ENCODE results near the gene MTHFSD. TPM values are rescaled to one million over a fixed set of nuclear protein-coding genes. Genes with fewer than 3 reads are reported as not detected.

The MTHFSD gene
- total RNA-seq, 2 donors from 2014 or later, result 15.4 to 23.7 TPM

DNA sequence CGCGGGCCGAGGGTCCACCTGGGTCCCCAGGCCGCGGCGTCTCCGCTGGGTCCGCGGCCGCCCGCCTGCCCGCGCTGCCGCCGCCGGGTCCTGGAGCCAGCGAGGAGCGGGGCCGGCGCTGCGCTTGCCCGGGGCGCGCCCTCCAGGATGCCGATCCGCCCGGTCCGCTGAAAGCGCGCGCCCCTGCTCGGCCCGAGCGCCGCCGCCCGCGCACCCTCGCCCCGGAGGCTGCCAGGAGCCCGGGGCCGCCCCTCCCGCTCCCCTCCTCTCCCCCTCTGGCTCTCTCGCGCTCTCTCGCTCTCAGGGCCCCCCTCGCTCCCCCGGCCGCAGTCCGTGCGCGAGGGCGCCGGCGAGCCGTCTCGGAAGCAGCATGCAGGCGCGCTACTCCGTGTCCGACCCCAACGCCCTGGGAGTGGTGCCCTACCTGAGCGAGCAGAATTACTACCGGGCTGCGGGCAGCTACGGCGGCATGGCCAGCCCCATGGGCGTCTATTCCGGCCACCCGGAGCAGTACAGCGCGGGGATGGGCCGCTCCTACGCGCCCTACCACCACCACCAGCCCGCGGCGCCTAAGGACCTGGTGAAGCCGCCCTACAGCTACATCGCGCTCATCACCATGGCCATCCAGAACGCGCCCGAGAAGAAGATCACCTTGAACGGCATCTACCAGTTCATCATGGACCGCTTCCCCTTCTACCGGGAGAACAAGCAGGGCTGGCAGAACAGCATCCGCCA lies 12.1 kb upstream of the MTHFSD start:
- H3K36me3 ChIP-seq, result no peaks in the 10 kb centered on the region
- no peaks in the 10 kb centered on the region for H3K4me1 ChIP-seq
- peaks cover 76% of the 10 kb centered on the region for H3K27me3 ChIP-seq
- H3K9me3 ChIP-seq, result no peaks in the 10 kb centered on the region
- H3K4me3 ChIP-seq, result no peak overlapping the region
- intact Hi-C loops (cut with DNase I), result loop anchor here (10.0 kb wide), 1 partner anchor 638 kb away; no protein-coding TSS in a partner anchor
- H3K9ac ChIP-seq (ENCODE audit: low read depth in 2 of 2, low read length in 2 of 2), result peak overlapping the region in 1 of 2 donors; percentile 35
- H3K27ac ChIP-seq, result no peak overlapping the region
- DNase-seq, result no peak
- TF ChIP-seq, protein P1, sequence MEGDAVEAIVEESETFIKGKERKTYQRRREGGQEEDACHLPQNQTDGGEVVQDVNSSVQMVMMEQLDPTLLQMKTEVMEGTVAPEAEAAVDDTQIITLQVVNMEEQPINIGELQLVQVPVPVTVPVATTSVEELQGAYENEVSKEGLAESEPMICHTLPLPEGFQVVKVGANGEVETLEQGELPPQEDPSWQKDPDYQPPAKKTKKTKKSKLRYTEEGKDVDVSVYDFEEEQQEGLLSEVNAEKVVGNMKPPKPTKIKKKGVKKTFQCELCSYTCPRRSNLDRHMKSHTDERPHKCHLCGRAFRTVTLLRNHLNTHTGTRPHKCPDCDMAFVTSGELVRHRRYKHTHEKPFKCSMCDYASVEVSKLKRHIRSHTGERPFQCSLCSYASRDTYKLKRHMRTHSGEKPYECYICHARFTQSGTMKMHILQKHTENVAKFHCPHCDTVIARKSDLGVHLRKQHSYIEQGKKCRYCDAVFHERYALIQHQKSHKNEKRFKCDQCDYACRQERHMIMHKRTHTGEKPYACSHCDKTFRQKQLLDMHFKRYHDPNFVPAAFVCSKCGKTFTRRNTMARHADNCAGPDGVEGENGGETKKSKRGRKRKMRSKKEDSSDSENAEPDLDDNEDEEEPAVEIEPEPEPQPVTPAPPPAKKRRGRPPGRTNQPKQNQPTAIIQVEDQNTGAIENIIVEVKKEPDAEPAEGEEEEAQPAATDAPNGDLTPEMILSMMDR (IDR thresholded peaks at IDR 0.05), result no peak

DNA sequence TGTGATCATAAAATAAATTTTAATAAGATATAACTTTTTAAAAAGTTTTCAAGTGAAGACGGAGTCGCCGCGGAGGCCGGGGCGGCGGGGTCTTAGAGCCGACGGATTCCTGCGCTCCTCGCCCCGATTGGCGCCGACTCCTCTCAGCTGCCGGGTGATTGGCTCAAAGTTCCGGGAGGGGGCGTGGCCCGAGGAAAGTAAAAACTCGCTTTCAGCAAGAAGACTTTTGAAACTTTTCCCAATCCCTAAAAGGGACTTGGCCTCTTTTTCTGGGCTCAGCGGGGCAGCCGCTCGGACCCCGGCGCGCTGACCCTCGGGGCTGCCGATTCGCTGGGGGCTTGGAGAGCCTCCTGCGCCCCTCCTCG lies 11.5 kb upstream of the MTHFSD start, which contains the start of gene FOXC2:
Gene FOXC2, plus strand, starts transcription at position 229 of the 365 bp plus-strand sequence. CDS start 507 bp downstream, outside the sequence.
- H3K9me3 ChIP-seq, result no peaks in the 10 kb centered on the region
- peaks cover 75% of the 10 kb centered on the region for H3K27me3 ChIP-seq
- no peaks in the 10 kb centered on the region for H3K4me1 ChIP-seq
- intact Hi-C loops (cut with DNase I), result loop anchor here (10.0 kb wide), 1 partner anchor 638 kb away; no protein-coding TSS in a partner anchor
- TF ChIP-seq, protein P1 (IDR thresholded peaks at IDR 0.05), result no peak
- H3K27ac ChIP-seq, result no peak within 1 kb of the TSS
- no peaks in the 10 kb centered on the region for H3K36me3 ChIP-seq
- peak within 1 kb of the TSS in 1 of 2 donors; percentile 35 for H3K9ac ChIP-seq (ENCODE audit: low read depth in 2 of 2, low read length in 2 of 2)
- no peak within 1 kb of the TSS for H3K4me3 ChIP-seq
- peak; percentile 70 for DNase-seq

DNA sequence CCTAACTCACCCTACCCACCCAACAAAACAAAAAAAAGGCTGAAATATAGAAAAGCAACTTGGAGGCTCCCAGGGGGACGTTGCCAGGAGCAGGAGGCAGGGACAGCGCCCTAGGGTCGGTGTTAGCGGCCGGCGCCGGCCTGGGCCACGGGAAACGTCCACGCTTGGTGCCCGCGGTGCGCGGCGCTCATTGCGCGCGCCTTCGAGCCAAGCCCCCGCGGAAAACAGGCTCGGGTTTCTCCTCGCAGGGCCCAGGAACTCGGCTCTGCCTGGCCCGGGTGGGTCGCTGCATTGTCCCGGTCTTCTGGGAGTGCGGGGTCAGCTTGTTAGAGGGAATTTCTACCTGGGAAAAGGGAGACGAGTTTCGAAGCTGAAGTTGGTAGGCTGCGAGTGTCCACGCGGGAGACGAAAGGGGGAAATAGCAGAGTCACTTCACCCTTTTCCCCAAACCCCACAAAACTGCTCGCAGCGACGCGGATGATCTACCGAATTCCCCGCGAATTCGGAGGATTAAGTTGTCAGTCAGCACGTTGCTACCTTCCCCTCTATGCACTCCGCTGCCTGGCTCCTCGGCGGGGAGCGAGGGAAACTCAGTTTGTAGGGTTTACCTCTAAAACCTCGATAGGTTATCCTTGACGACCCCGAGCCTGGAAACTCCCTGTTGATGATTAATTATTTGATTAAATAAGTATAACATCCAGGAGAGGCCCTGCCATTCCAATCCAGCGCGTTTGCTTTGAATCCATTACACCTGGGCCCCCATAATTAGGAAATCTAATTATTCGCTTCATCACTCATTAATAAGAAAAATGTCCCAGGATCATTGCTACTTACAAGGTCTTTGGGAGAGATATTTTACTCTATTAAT lies 10.8 kb upstream of the MTHFSD start:
- Histone ChIP-seq H3K36me3 (no peaks in the 10 kb centered on the region), H3K4me1 (no peaks in the 10 kb centered on the region), H3K9me3 (no peaks in the 10 kb centered on the region), H3K4me3 (no peak overlapping the region), H3K27me3 (peaks cover 68% of the 10 kb centered on the region), H3K27ac (no peak overlapping the region), H3K9ac (ENCODE audit: low read depth in 2 of 2, low read length in 2 of 2) (no peak overlapping the region)
- DNase-seq, result no peak
- TF ChIP-seq, protein P1 (IDR thresholded peaks at IDR 0.05), result no peak
- intact Hi-C loops (cut with DNase I), result loop anchor here (2.0 to 10.0 kb wide), 2 partner anchors 307 to 639 kb away; no protein-coding TSS in a partner anchor

DNA sequence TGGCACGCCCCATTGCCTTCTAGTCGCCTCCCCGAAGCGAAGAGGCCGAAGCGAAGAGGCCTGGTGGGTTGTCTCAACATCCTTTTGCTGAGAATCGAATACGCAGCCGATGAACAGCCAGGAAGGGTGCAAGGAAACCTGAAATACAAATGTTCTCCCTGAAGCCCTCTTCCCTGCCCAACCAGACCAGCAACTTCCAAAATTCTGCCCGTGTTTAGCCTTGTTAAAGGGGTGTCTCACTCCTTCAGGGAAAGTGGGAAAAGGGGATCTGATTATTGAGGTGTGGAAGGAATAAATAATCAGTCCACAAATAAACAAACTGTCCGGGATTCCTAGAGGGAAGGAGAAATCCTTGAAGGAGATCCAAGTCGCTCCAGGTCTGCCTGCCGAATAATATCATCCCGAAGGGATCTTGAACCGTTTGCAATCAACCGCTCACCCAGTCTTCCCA lies 10.2 kb upstream of the MTHFSD start:
- intact Hi-C loops (cut with DNase I), result loop anchor here (2.0 to 10.0 kb wide), 2 partner anchors 308 to 640 kb away; no protein-coding TSS in a partner anchor
- H3K9ac ChIP-seq (ENCODE audit: low read depth in 2 of 2, low read length in 2 of 2), result no peak overlapping the region

More for the DNA sequence above, 10.2 kb upstream of the MTHFSD start:
- H3K4me3 ChIP-seq, result no peak overlapping the region
- H3K27me3 ChIP-seq, result peaks cover 61% of the 10 kb centered on the region
- H3K27ac ChIP-seq, result no peak overlapping the region
- no peaks in the 10 kb centered on the region for H3K36me3 ChIP-seq
- no peaks in the 10 kb centered on the region for H3K9me3 ChIP-seq
- TF ChIP-seq, protein P1 (IDR thresholded peaks at IDR 0.05), result no peak
- no peak for DNase-seq
- no peaks in the 10 kb centered on the region for H3K4me1 ChIP-seq

Measured in colonic mucosa (tissue), 4 donors.